Skin of body (tissue), 2 donors: ENCODE data around the gene RASD2. TPM values are rescaled to one million over a fixed set of nuclear protein-coding genes. Genes with fewer than 3 reads are reported as not detected.

ENCODE experiments used
- DNase-seq: peaks from one replicate; lab custom pipeline; 2025; lab: John Stamatoyannopoulos, UW
- total RNA-seq: library from RNA; depleted of rRNA; stranded (reverse); fragments of >200 nt; gene quantifications from one replicate; pipeline ENCODE4 v1.2.3, GENCODE V29; 2014

RASD2 gene
- total RNA-seq, 1 donor from 2014 or later, result 0.30 TPM

GRCh38 chr22:35559354-35560005 is 18.8 kb downstream of the RASD2 start:
- DNase-seq, result no peak

DNA sequence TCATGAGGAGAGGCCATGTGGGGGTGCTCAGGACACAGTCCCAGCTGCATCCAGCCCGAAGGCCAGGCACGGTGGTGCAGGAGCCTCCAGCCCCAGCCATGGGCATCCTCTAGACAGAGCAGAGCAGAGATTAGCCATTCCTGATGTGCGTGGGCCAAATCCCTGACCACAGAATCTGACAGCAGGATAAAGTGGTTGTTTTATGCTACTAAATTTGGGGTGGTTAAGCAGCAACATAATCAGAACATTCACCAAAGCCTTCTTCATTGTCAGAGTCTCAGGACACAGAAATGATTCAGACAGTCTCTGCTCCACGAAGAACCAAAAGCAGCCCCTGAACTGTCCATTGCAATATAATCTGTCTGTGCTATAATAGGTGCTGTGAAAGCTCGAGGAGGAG is 19.7 kb downstream of the RASD2 start:
- no peak for DNase-seq

DNA sequence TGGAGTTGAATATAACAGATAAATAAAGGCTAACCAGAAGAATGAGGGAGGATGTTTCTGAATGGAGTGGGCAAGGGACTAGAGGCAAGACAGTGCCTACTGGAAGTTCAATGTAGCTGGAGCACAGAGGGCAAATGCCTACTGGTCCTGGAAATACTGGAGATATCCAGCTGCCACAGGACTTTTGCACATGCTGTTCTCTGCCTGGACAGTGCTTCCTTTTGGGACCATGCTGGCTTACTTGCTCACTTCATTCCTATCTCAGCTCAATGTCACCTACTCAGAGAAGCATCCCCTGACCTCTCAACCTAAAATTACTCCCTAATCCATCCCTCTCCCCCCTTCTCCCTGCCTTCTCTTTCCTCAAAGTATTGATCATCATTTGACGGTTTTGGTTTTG is 20.2 kb downstream of the RASD2 start:
- DNase-seq, result no peak

GRCh38 chr22:35561796-35562526 is 21.3 kb downstream of the RASD2 start:
- no peak for DNase-seq

- no peak for DNase-seq
Measured at GRCh38 chr22:35563211-35563610, 22.6 kb downstream of the RASD2 start.

DNA sequence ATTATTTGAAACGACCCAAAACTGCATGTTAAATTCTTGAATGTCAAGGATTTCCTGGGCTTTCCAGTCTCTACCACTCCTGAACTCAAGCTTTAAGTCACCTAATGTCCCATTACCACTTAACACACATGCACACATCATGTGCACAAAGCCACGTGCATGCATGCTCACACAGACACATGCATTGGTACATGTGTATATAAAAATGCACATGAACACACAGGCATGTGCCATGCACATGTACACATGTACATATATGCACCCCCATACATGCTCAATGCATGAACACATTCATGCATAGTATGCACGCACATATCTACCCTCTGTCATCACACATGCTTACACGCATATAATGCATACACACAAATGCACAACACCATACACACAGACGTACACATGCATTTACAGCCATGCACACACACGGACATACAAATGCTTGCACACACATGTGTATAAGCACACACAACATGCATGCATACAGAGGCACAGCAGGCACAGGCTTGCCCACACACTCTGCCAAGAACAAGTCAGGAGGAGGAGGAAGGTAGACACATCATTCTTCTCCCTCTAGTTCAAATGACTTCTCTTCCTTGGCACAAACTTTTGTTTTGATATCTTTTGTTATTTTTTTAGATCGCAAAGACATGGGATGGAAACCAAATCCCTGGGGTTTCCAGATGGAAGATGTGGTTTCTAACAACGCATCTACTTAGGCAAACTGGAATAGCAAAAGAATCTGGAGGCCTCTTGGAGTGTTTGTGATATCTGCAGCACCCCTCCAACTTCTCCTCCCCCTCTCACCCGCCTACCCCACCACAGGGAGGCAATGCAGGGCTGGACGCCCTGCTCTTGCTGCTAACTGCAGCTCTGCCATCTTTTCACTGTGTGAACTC is 24.6 kb downstream of the RASD2 start:
- DNase-seq, result no peak

- no peak for DNase-seq
Measured at GRCh38 chr22:35567351-35568141, 26.9 kb downstream of the RASD2 start.

- DNase-seq, result no peak
Measured at GRCh38 chr22:35568751-35569739, 28.4 kb downstream of the RASD2 start.

- DNase-seq, result no peak
Measured at GRCh38 chr22:35569916-35570315, 29.3 kb downstream of the RASD2 start.

DNA sequence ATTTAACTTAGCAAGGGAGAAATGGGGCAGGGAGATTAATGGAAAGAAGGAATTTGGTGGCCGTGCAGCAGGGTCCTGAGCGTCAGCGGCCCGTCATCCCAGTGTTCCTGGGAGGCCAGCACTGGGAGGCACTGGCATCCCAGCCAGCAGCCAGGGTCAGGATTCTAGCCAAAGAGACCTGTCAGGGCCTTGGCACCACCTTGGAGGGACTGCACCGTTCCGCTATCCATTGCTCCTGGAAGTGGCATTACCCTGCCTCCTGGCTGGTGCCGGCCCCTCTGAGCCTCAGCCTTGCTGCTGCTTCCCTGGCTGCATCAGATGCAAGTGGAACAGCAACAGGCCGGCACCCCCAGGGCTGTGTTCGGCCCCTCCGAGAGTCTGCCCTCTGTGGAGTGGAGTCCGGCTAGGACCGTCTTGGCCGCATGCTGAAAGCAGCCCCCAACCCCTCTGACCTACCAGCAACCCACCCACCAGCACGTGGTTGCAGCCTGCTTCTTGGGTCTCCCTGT is 30.1 kb downstream of the RASD2 start:
- DNase-seq, result no peak

GRCh38 chr22:35572556-35572955 is 31.9 kb downstream of the RASD2 start:
- DNase-seq, result no peak

- no peak for DNase-seq
Measured at GRCh38 chr22:35575116-35575748, 34.6 kb downstream of the RASD2 start.

DNA sequence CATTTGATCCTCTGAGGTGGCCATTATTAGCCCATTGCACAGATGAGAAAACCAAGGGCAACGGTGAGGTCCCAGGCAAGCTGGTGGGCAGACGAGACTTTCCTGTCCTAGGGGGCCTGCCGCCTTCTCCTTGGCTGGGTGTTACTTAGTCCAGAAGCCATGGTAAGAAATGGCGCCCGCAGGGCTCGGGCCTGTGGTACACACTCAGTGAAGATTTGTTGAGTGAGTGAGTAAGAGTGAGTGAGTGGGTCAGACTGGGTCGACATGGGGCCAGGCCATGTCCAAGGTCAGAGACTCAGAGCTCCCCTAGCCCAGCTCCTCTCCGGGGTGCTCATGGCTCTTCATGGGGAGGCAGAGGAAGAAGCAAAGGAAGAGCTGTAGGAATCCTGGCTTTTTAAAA is 36.0 kb downstream of the RASD2 start:
- no peak for DNase-seq

DNA sequence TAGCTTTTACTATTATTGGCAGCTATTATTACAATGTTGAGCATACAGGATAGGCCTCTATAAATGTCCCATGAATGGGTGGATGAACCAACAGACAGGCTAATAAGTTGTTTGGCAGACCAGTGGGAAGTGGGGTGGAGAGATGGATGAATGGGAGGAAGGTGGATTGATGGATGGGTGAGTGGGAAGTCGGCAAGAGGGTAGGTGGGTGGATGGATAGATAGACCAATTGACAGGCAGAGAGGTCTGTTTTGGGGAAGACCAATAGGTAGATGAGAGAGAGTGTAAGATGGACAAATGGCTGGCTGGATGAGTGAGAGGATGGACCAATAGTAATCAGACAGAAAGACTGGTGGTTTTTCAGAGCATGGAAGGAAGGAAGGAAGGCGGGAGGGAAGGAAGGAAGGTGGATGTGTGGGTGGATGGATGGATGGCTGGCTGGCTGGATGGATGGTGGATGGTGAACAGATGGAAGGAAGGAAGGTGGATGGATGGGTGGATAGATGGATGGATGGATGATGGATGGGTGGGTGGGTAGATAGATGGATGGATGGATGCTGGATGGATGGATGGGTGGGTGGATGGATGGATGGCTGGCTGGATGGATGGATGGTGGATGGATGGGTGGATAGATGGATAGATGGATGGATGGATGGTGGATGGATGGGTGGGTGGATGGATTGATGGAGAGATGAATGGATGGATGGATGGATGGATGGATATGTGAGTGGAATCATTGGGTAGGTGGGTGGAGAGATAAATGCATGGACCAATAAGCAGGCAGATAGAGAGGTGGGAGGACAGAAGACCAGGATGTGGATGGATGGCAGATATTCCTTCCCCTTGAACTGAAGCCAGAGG is 37.4 kb downstream of the RASD2 start:
- no peak for DNase-seq

- DNase-seq, result no peak
Measured at GRCh38 chr22:35578836-35579575, 38.4 kb downstream of the RASD2 start.

GRCh38 chr22:35580351-35581022 is 39.9 kb downstream of the RASD2 start:
- no peak for DNase-seq

DNA sequence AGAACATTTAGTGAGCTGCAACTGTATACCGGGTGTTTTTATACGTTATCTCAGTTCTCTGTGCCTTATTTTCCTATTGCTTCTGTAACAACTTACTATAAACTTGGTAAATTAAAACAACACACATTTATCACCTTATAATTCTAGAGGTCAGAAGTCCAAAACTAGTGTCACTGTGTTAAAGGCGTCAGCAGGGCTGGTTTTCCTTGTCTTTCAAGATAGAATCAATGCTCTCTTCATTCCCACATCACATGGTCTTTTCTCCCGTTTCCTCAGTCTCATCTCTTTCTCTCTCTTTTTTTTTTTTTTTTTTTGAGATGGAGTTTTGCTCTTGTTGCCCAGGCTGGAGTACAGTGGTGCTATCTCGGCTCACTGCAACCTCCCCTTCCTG is 40.4 kb downstream of the RASD2 start:
- DNase-seq, result no peak
